ENCODE data around the gene PSMG2.
A peak's percentile ranks its signal among the peaks of the same experiment; 100 is the strongest.

PSMG2 gene

GRCh38 chr18:12702221-12703095 is at the start of gene PSMG2, which contains the start of gene CEP76:
TSS of gene PSMG2 (plus strand) at chr18:12703042. CDS start at chr18:12703108, 66 bp downstream.
TSS of gene CEP76 (minus strand) at chr18:12702723. CDS start at chr18:12702548, 175 bp downstream.
- peak; percentile 87 for DNase-seq (ENCODE audit: low spot score)

- DNase-seq (ENCODE audit: low spot score), result no peak
These were observed 47.9 kb upstream of the PSMG2 start for GRCh38 chr18:12654971-12655370.

- DNase-seq (ENCODE audit: low spot score), result no peak
These were observed 46.3 kb upstream of the PSMG2 start for GRCh38 chr18:12656605-12656937.

- peak; percentile 44 for DNase-seq (ENCODE audit: low spot score)
These were observed 45.7 kb upstream of the PSMG2 start for GRCh38 chr18:12656938-12657683.

- peak; percentile 63 for DNase-seq (ENCODE audit: low spot score)
These were observed 45.0 kb upstream of the PSMG2 start, which contains the start of gene SPIRE1 for GRCh38 chr18:12657684-12658425. TSS of gene SPIRE1 (minus strand) at chr18:12658107. CDS start at chr18:12657866, 241 bp downstream.

GRCh38 chr18:12658426-12659138 is 44.3 kb upstream of the PSMG2 start:
- DNase-seq (ENCODE audit: low spot score), result peak; percentile 59

- DNase-seq (ENCODE audit: low spot score), result peak; percentile 77
These were observed 42.8 kb upstream of the PSMG2 start for GRCh38 chr18:12659904-12660605.

GRCh38 chr18:12668041-12668440 is 34.8 kb upstream of the PSMG2 start:
- DNase-seq (ENCODE audit: low spot score), result no peak

- no peak for DNase-seq (ENCODE audit: low spot score)
These were observed 23.6 kb upstream of the PSMG2 start for GRCh38 chr18:12679183-12679786.

- peak; percentile 8 for DNase-seq (ENCODE audit: low spot score)
These were observed 16.7 kb upstream of the PSMG2 start for GRCh38 chr18:12686100-12686499.

- DNase-seq (ENCODE audit: low spot score), result no peak
These were observed 13.5 kb upstream of the PSMG2 start for GRCh38 chr18:12689256-12689850.

- DNase-seq (ENCODE audit: low spot score), result no peak
These were observed 10.6 kb upstream of the PSMG2 start for GRCh38 chr18:12692206-12692605.

- no peak for DNase-seq (ENCODE audit: low spot score)
These were observed 8.8 kb upstream of the PSMG2 start for GRCh38 chr18:12694032-12694431.

- no peak for DNase-seq (ENCODE audit: low spot score)
These were observed 3.1 kb upstream of the PSMG2 start for GRCh38 chr18:12699747-12700146.

- DNase-seq (ENCODE audit: low spot score), result no peak
These were observed 1.7 kb upstream of the PSMG2 start for GRCh38 chr18:12701161-12701560.

GRCh38 chr18:12703096-12703567 is 290 bp downstream of the PSMG2 start:
- no peak for DNase-seq (ENCODE audit: low spot score)

GRCh38 chr18:12703664-12704063 is 822 bp downstream of the PSMG2 start:
- peak; percentile 19 for DNase-seq (ENCODE audit: low spot score)

GRCh38 chr18:12711446-12711845 is 8.6 kb downstream of the PSMG2 start:
- DNase-seq (ENCODE audit: low spot score), result no peak

GRCh38 chr18:12721495-12722275 is 18.8 kb downstream of the PSMG2 start:
- DNase-seq (ENCODE audit: low spot score), result no peak

All from cerebellar cortex (tissue), 1 donor.